B cell (primary cell): Measurements from ENCODE around the gene FAM149B1. TPM values are rescaled to one million over a fixed set of nuclear protein-coding genes. Genes with fewer than 3 reads are reported as not detected.

Experiments used
- ATAC-seq: fragments of 200-7000 bp; cut with Tn5 transposase; one replicate; pipeline ENCODE4 v1.10.0; 2021; ENCODE audit warnings: low read depth, mild to moderate bottlenecking, moderate number of reproducible peaks, moderate library complexity
- CTCF ChIA-PET: fragments of 350-600 bp; sonication (Branson Sonifier 250); formaldehyde crosslinking; loops from one replicate; lab custom pipeline; 2021; ENCODE audit warnings: antibody characterized with exemption, inconsistent platforms; lab: Charles Lee
- POLR2A ChIA-PET: fragments of 350-600 bp; sonication (Branson Sonifier 250); formaldehyde crosslinking; loops from one replicate; lab custom pipeline; 2021; ENCODE audit warnings: antibody characterized with exemption; lab: Charles Lee
- DNase-seq: peaks from one replicate; pipeline ENCODE4 v3.0.0; 2013
- H2AFZ ChIP-seq: 2 replicates; pipeline ENCODE4 v1.6.1; 2012; ENCODE audit warnings: mild to moderate bottlenecking, low read depth, low read length; ENCODE audit not compliant: insufficient read depth, poor library complexity, severe bottlenecking
- H3K27ac ChIP-seq, 2 donors: 1 replicate in 1 of 2; 2 replicates in 1 of 2; pipeline ENCODE4 v1.5.1; 2012 to 2013; ENCODE audit warnings: low read length in 2 of 2, mild to moderate bottlenecking in 2 of 2, moderate library complexity in 1 of 2
- H3K27me3 ChIP-seq, 4 experiments: fragments of 200-600 bp in 1 of 4; sonication (generic) in 1 of 4; replicated peaks in 1 of 4; 1 replicate in 2 of 4; 2 replicates in 2 of 4; pipeline versions ENCODE4 v1.6.1 to v1.7.0; 2013 to 2016; ENCODE audit warnings: low read length in 3 of 4, mild to moderate bottlenecking in 2 of 4, mixed read lengths in 1 of 4, moderate library complexity in 1 of 4; ENCODE audit not compliant: insufficient read depth in 4 of 4, control insufficient read depth in 3 of 4; ENCODE audit errors: control extremely low read depth in 1 of 4
- H3K36me3 ChIP-seq, 2 experiments: replicated peaks in 1 of 2; 1 replicate in 1 of 2; 2 replicates in 1 of 2; pipeline versions ENCODE4 v1.6.1 to v1.7.1; 2013; ENCODE audit warnings: low read length in 1 of 2; ENCODE audit not compliant: insufficient read depth in 2 of 2, control insufficient read depth in 1 of 2; ENCODE audit errors: control extremely low read depth in 1 of 2, extremely low read depth in 1 of 2
- H3K4me1 ChIP-seq, 2 donors: fragments of 200-600 bp in 1 of 2; sonication (generic) in 1 of 2; 1 replicate in 1 of 2; 2 replicates in 1 of 2; pipeline versions ENCODE4 v1.5.1 to v1.6.1; 2013 to 2017; ENCODE audit warnings: low read length in 2 of 2; ENCODE audit not compliant: control insufficient read depth in 2 of 2, insufficient read depth in 2 of 2
- H3K4me2 ChIP-seq: replicated peaks from 2 replicates; pipeline ENCODE3; 2012; ENCODE audit warnings: mild to moderate bottlenecking, low read depth, low read length; ENCODE audit not compliant: poor library complexity, severe bottlenecking
- H3K4me3 ChIP-seq, 5 experiments: fragments of 200-600 bp in 1 of 5; sonication (generic) in 1 of 5; 1 replicate in 3 of 5; 2 replicates in 2 of 5; pipeline versions ENCODE4 v1.5.1 to v1.7.0; 2011 to 2016; ENCODE audit warnings: low read length in 4 of 5, mild to moderate bottlenecking in 4 of 5, low read depth in 2 of 5, control low read depth in 1 of 5, moderate library complexity in 1 of 5; ENCODE audit not compliant: insufficient read depth in 1 of 5; ENCODE audit errors: control extremely low read depth in 1 of 5, extremely low read depth in 1 of 5
- H3K79me2 ChIP-seq: fragments of 200-600 bp; sonication (generic); one replicate; pipeline ENCODE4 v1.6.0; 2016; ENCODE audit warnings: low read length; ENCODE audit not compliant: control insufficient read depth, insufficient read depth
- H3K9ac ChIP-seq: fragments of 200-600 bp; sonication (generic); 2 replicates; pipeline ENCODE4 v1.6.1; 2017; ENCODE audit warnings: mild to moderate bottlenecking, low read length, moderate library complexity
- H3K9me3 ChIP-seq, 3 donors: one replicate each; pipeline versions ENCODE4 v1.6.1 to v1.7.1; 2013; ENCODE audit warnings: low read length in 2 of 3; ENCODE audit not compliant: control insufficient read depth in 2 of 3, insufficient read depth in 1 of 3; ENCODE audit errors: control extremely low read depth in 1 of 3
- H4K20me1 ChIP-seq: 2 replicates; pipeline ENCODE4 v1.6.0; 2012; ENCODE audit warnings: mild to moderate bottlenecking, low read length; ENCODE audit not compliant: insufficient read depth, control insufficient read depth, poor library complexity, severe bottlenecking
- H3K27ac Mint-ChIP-seq: one replicate; pipeline ENCODE4 v1.8.0; 2021; ENCODE audit warnings: mixed read lengths
- H3K27me3 Mint-ChIP-seq: one replicate; pipeline ENCODE4 v1.8.0; 2021; ENCODE audit warnings: mixed read lengths
- H3K4me1 Mint-ChIP-seq: one replicate; pipeline ENCODE4 v1.8.0; 2021; ENCODE audit warnings: mixed read lengths
- H3K4me3 Mint-ChIP-seq: one replicate; pipeline ENCODE4 v1.8.0; 2021; ENCODE audit warnings: mixed read lengths
- H3K9me3 Mint-ChIP-seq: one replicate; pipeline ENCODE4 v1.8.0; 2022; ENCODE audit warnings: mixed read lengths; ENCODE audit not compliant: insufficient read depth
- CTCF ChIP-seq: fragments of 200-600 bp; IDR thresholded peaks from one replicate; pipeline ENCODE4 v1.8.0; 2022; ENCODE audit warnings: antibody characterized with exemption, mild to moderate bottlenecking
- EZH2 ChIP-seq: IDR thresholded peaks from 2 replicates; pipeline ENCODE4 v1.6.1; 2012; ENCODE audit warnings: borderline replicate concordance, low read depth, mild to moderate bottlenecking, moderate library complexity, low read length; ENCODE audit not compliant: insufficient read depth, poor library complexity, severe bottlenecking
- WGBS: methylation state at CpG from one replicate; pipeline ENCODE4 v1.1.5; 2013; ENCODE audit warnings: missing lambda C conversion rate; ENCODE audit not compliant: insufficient coverage; 5-methylcytosine and 5-hydroxymethylcytosine counted together
- intact Hi-C: fragments of 100-400 bp; cut with micrococcal nuclease; formaldehyde crosslinking; loops from one replicate; pipeline ENCODE4 v1.10.0; 2022
- polyA plus RNA-seq: library from polyadenylated mRNA; depleted of rRNA; stranded (reverse); fragments of >200 nt; gene quantifications from 2 replicates; pipeline ENCODE4 v1.2.3, GENCODE V29; 2012
- total RNA-seq, 2 donors: library from RNA; stranded (reverse); fragments of 120-200 nt in 1 of 2; gene quantifications; 1 replicate in 1 of 2; 2 replicates in 1 of 2; pipeline versions ENCODE4 v1.2.3 to v1.2.4, GENCODE V29; 2013 to 2022

The FAM149B1 gene
- total and polyA plus RNA-seq, 2 donors (not counting 1 experiment from before 2014, with no cell fraction given) = 22.5 to 24.3 TPM

GRCh38 chr10:73239908-73240307 lies 72.0 kb downstream of the FAM149B1 start:
- H3K4me1 Mint-ChIP-seq = peaks cover 5% of the 10 kb centered on the region
- no peaks in the 10 kb centered on the region for H4K20me1 ChIP-seq
- ATAC-seq (no peak), DNase-seq (no peak)
- no peaks in the 10 kb centered on the region for H3K9me3 Mint-ChIP-seq
- ChIA-PET POLR2A (no interaction called here), CTCF (interaction anchor here (1.5 kb wide), 1 partner anchor 62 kb away, joined by 3 read pairs; no protein-coding TSS in a partner anchor)
- H3K4me1 ChIP-seq = no peaks in the 10 kb centered on the region
- H3K4me3 Mint-ChIP-seq = no peak overlapping the region
- no peaks in the 10 kb centered on the region for H3K9me3 ChIP-seq
- no peak overlapping the region for H3K9ac ChIP-seq
- no peak for TF ChIP-seq CTCF
- no peak for TF ChIP-seq EZH2
- no peak overlapping the region for H3K27ac ChIP-seq
- WGBS = 83% methylated on average over 2 of the region's 2 CpGs
- intact Hi-C loops = loop anchor here (10.0 kb wide), 1 partner anchor 885 kb away; the partner anchor contains the start of gene DNAJB12
- H3K79me2 ChIP-seq = peaks cover 9% of the 10 kb centered on the region
- no peaks in the 10 kb centered on the region for H3K27me3 Mint-ChIP-seq
- no peak overlapping the region for H3K27ac Mint-ChIP-seq
- H3K4me3 ChIP-seq = no peak overlapping the region
- no peak overlapping the region for H2AFZ ChIP-seq
- no peak overlapping the region for H3K4me2 ChIP-seq
- no peaks in the 10 kb centered on the region for H3K27me3 ChIP-seq
- peaks cover 11 to 40% of the 10 kb centered on the region in 2 experiments for H3K36me3 ChIP-seq

GRCh38 chr10:73244866-73245477 lies 77.1 kb downstream of the FAM149B1 start:
- peaks cover 7 to 32% of the 10 kb centered on the region in 2 experiments for H3K36me3 ChIP-seq
- Mint-ChIP-seq H3K4me1 (peaks cover 39% of the 10 kb centered on the region), H3K9me3 (no peaks in the 10 kb centered on the region), H3K27ac (peak overlapping the region; percentile 4), H3K4me3 (peak overlapping the region; percentile 32), H3K27me3 (no peaks in the 10 kb centered on the region)
- DNase-seq = no peak
- H3K9ac ChIP-seq = no peak overlapping the region
- peaks cover 15 to 17% of the 10 kb centered on the region in 2 donors for H3K4me1 ChIP-seq
- intact Hi-C loops = loop anchor here (5.0 to 10.0 kb wide), 2 partner anchors 553 to 890 kb away; partner anchors contain the start of genes DNAJB12 and MCU
- no peak for ATAC-seq
- WGBS = 38% methylated on average over 7 of the region's 8 CpGs
- H3K4me2 ChIP-seq = no peak overlapping the region
- POLR2A ChIA-PET = interaction anchor here (0.6 kb wide), 1 partner anchor 57 kb away, joined by 3 read pairs; no protein-coding TSS in a partner anchor
- H3K27ac ChIP-seq = peak overlapping the region in 1 of 2 donors; percentile 27
- no peaks in the 10 kb centered on the region for H3K27me3 ChIP-seq
- H4K20me1 ChIP-seq = no peaks in the 10 kb centered on the region
- H2AFZ ChIP-seq = no peak overlapping the region
- peaks cover 32% of the 10 kb centered on the region for H3K79me2 ChIP-seq
- CTCF ChIA-PET = interaction anchor here (1.3 kb wide), 1 partner anchor 12 kb away, joined by 3 read pairs; no protein-coding TSS in a partner anchor
- H3K4me3 ChIP-seq = no peak overlapping the region
- TF ChIP-seq EZH2 (no peak), CTCF (no peak)
- no peaks in the 10 kb centered on the region for H3K9me3 ChIP-seq
